Activated CD4-positive, alpha-beta memory T cell treated with anti-CD3 and anti-CD28 coated beads, Interleukin-2, amount 10 ng/mL, durations not matched to agents 7 days and 5 days (primary cell): ENCODE measurements around the gene TUFM. TPM values are rescaled to one million over a fixed set of nuclear protein-coding genes. Genes with fewer than 3 reads are reported as not detected.

Experiments
- CTCF ChIA-PET: fragments of 350-600 bp; sonication (Branson Sonifier 250); formaldehyde crosslinking; loops from one replicate; lab custom pipeline; 2021; ENCODE audit warnings: antibody characterized with exemption, inconsistent platforms; lab: Charles Lee
- POLR2A ChIA-PET: fragments of 350-600 bp; sonication (Branson Sonifier 250); formaldehyde crosslinking; loops from one replicate; lab custom pipeline; 2021; ENCODE audit warnings: antibody characterized with exemption; lab: Charles Lee
- DNase-seq: peaks from one replicate; pipeline ENCODE4 v3.0.0-alpha.2; 2020
- H3K27ac Mint-ChIP-seq: one replicate; pipeline ENCODE4 v1.8.0; 2021; ENCODE audit warnings: mild to moderate bottlenecking, mixed read lengths
- H3K27me3 Mint-ChIP-seq: one replicate; pipeline ENCODE4 v1.8.0; 2021; ENCODE audit warnings: mixed read lengths
- H3K36me3 Mint-ChIP-seq: one replicate; pipeline ENCODE4 v1.8.0; 2021; ENCODE audit warnings: low read depth, mixed read lengths
- H3K4me1 Mint-ChIP-seq: one replicate; pipeline ENCODE4 v1.8.0; 2021; ENCODE audit warnings: mixed read lengths
- H3K4me3 Mint-ChIP-seq: one replicate; pipeline ENCODE4 v1.8.0; 2021; ENCODE audit warnings: mild to moderate bottlenecking, mixed read lengths
- H3K9me3 Mint-ChIP-seq: one replicate; pipeline ENCODE4 v1.8.0; 2021; ENCODE audit warnings: mixed read lengths
- total RNA-seq, 2 experiments: library from RNA; stranded (reverse); gene quantifications; one replicate each; pipeline ENCODE4 v1.2.3, GENCODE V29; 2021

TUFM gene
- total RNA-seq, 2 experiments from 2014 or later: 107 TPM

DNA sequence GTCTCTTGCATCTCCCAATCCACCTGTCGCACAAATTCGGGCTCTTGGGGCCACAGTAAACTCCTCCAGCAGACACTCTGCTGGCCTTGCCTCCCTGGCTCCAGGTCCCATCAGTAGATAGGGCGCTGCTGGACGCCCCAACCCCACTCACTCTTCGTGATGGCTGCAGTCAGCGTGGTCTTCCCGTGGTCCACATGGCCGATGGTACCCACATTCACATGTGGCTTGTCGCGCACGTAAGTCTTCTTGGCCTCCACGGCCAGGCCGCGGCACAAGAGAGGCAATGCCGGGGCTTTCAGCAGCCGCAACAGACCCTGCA, 428 bp downstream of the TUFM start:
- Mint-ChIP-seq H3K27ac (peak overlapping the region; percentile 91), H3K36me3 (peaks cover 39% of the 10 kb centered on the region), H3K9me3 (no peaks in the 10 kb centered on the region), H3K27me3 (no peaks in the 10 kb centered on the region), H3K4me1 (peaks cover 32% of the 10 kb centered on the region), H3K4me3 (peak overlapping the region; percentile 94)
- DNase-seq: no peak
- ChIA-PET CTCF (interaction anchor here (1.0 to 4.7 kb wide), 3 partner anchors 18 to 99 kb away, joined by 4 to 45 read pairs (median 11); partner anchors contain the start of gene SH2B1), POLR2A (interaction anchor here (1.0 to 9.8 kb wide), 12 partner anchors 8 to 1116 kb away, joined by 3 to 136 read pairs (median 6); partner anchors contain the start of genes ATXN2L, LAT, SH2B1 and SPNS1)

DNA sequence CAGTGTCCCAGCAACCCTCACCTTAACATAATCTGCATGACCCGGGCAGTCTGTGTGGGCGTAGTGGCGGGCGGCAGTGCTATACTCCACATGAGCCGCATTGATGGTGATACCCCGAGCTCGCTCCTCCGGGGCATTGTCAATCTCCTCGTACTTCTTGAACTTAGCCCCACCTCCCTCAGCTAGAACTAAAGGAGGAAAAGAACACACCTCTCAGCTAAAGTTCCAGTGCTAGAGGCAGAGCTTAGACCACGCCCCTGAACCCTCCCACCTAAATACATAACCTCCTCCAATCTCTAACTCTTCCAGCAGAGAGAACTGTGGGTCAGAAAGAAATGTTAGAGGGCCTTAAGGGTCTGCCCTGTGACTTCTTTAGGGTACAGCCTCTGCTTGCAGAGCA, 855 bp downstream of the TUFM start:
- POLR2A ChIA-PET: interaction anchor here (0.9 to 9.8 kb wide), 9 partner anchors 11 to 141 kb away, joined by 3 to 136 read pairs (median 6); partner anchors contain the start of genes ATXN2L and SH2B1
- no peaks in the 10 kb centered on the region for H3K27me3 Mint-ChIP-seq

DNA sequence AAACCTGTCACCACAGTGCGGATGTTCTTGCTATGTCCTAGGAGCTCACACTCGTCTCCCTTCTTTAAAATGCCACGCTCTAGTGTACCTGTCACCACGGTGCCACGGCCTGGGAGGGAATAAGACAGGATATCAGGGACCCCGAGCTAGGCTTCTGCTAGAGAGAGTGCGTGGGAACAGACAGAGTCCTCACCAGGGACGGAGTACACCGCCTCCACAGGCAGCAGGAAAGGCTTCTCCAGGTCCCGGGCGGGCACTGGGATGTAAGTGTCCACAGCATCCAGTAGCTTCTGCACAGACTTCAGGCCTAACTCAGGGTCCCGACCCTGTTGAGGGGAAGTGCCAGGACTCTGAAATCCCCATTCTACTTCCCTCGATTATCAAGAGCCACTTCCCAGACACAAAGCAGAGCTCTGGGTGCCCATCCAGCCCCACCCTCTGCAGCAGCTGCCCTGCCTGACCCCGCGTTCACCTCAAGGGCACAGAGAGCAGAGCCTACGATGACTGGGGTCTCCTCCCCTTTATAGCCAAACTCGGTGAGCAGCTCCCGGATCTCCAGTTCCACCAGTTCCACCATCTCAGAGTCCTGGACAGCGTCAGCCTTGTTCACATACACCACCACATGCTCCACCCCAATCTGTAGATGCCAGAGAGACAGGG, 1.8 kb downstream of the TUFM start:
- no peaks in the 10 kb centered on the region for H3K27me3 Mint-ChIP-seq
- H3K27ac Mint-ChIP-seq: peak overlapping the region; percentile 91
- ChIA-PET CTCF (interaction anchor here (0.9 to 4.7 kb wide), 3 partner anchors 19 to 101 kb away, joined by 3 to 45 read pairs (median 4); partner anchors contain the start of gene SH2B1), POLR2A (interaction anchor here (0.9 to 9.8 kb wide), 6 partner anchors 12 to 35 kb away, joined by 3 to 136 read pairs (median 26); partner anchors contain the start of genes ATXN2L and SH2B1)
- H3K4me1 Mint-ChIP-seq: peaks cover 32% of the 10 kb centered on the region
- H3K36me3 Mint-ChIP-seq: peaks cover 42% of the 10 kb centered on the region
- H3K4me3 Mint-ChIP-seq: peak overlapping the region; percentile 94
- no peaks in the 10 kb centered on the region for H3K9me3 Mint-ChIP-seq
- no peak for DNase-seq

More for the DNA sequence above, 855 bp downstream of the TUFM start:
- H3K4me3 Mint-ChIP-seq: peak overlapping the region; percentile 94
- CTCF ChIA-PET: interaction anchor here (0.9 to 4.7 kb wide), 4 partner anchors 18 to 100 kb away, joined by 3 to 45 read pairs (median 8); partner anchors contain the start of gene SH2B1
- peaks cover 32% of the 10 kb centered on the region for H3K4me1 Mint-ChIP-seq
- H3K9me3 Mint-ChIP-seq: no peaks in the 10 kb centered on the region
- peak overlapping the region; percentile 91 for H3K27ac Mint-ChIP-seq
- peak; percentile 44 for DNase-seq
- peaks cover 39% of the 10 kb centered on the region for H3K36me3 Mint-ChIP-seq

DNA sequence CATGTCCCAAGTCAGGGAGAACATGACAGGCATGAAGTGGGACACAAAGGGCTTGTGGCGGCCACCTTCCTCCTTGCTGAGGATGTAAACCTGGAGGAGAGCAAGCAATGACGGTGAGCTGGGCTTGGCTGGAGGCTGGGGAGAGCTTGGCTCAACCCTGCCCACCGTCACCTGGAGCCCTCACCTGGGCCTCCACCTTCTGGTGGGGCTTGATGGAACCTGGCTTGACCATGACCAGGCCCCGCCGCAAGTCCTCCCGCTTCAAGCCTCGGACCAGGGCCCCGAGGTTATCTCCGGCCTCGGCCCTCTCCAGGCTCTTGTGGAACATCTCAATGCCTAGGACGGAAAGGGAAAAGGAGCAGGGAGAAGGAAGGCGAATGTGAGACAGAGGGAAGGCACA, 2.4 kb downstream of the TUFM start:
- Mint-ChIP-seq H3K4me3 (no peak overlapping the region), H3K27me3 (no peaks in the 10 kb centered on the region), H3K4me1 (peaks cover 30% of the 10 kb centered on the region), H3K27ac (no peak overlapping the region), H3K9me3 (no peaks in the 10 kb centered on the region), H3K36me3 (peaks cover 42% of the 10 kb centered on the region)
- ChIA-PET POLR2A (interaction anchor here (4.8 to 9.8 kb wide), 3 partner anchors 13 to 21 kb away, joined by 38 to 136 read pairs (median 77); partner anchors contain the start of genes ATXN2L and SH2B1), CTCF (interaction anchor here (4.7 kb wide), 1 partner anchor 19 kb away, joined by 45 read pairs; the partner anchor contains the start of gene SH2B1)
- DNase-seq: no peak

DNA sequence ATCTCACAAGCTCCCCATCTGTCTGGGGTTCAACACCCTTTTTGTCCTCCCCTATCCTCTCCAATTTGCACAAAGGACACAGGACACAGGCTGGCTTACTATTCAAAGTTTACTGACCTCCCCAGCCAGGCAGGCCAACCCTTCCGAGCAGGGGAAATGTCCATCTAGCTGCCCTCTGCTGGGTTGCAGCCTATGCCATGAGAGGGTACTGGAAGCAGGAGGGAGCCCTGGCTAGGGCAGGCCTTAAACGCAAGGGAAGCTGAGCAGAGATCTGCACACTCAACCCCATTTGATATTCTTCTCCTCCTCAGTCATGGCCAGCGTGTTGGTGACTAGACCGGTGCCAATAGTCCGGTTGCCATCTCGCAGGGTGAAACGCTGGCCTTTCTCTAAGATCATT, 3.5 kb downstream of the TUFM start:
- no peaks in the 10 kb centered on the region for H3K27me3 Mint-ChIP-seq
- H3K9me3 Mint-ChIP-seq: no peaks in the 10 kb centered on the region
- peaks cover 51% of the 10 kb centered on the region for H3K36me3 Mint-ChIP-seq
- POLR2A ChIA-PET: interaction anchor here (1.6 to 9.8 kb wide), 4 partner anchors 15 to 37 kb away, joined by 4 to 136 read pairs (median 7); partner anchors contain the start of genes ATXN2L and SH2B1
- CTCF ChIA-PET: interaction anchor here (1.1 kb wide), 1 partner anchor 102 kb away, joined by 3 read pairs; no protein-coding TSS in a partner anchor
- no peak overlapping the region for H3K27ac Mint-ChIP-seq
- no peak for DNase-seq
- no peak overlapping the region for H3K4me3 Mint-ChIP-seq
- H3K4me1 Mint-ChIP-seq: peaks cover 29% of the 10 kb centered on the region

DNA sequence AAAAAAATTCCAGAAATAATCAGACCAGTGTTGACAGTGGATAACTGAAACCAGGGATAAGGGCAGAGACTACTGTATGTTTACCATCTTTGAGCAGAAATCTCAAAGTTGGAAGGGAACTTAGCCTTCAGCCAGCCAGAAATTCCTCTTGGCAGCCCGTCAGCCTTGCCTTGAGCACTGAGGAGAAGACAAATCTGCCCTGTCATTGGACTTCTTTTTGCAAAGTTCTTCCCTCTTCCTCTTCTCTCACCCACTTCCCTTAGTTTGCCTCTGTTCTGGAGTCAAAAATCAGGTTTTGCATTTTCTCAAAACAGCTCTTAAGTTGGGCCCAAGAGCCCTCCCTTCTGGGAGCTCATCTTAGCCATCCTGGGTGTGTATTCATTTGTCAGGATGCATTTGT, 6.2 kb downstream of the TUFM start:
- Mint-ChIP-seq H3K27ac (peak overlapping the region; percentile 0), H3K27me3 (no peaks in the 10 kb centered on the region), H3K9me3 (no peaks in the 10 kb centered on the region), H3K4me1 (peaks cover 8% of the 10 kb centered on the region), H3K36me3 (peaks cover 65% of the 10 kb centered on the region), H3K4me3 (no peak overlapping the region)
- DNase-seq: no peak
- ChIA-PET POLR2A (interaction anchor here (1.1 to 1.5 kb wide), 2 partner anchors 8 to 12 kb away, joined by 3 to 5 read pairs; no protein-coding TSS in a partner anchor), CTCF (interaction anchor here (0.7 kb wide), 1 partner anchor 14 kb away, joined by 3 read pairs; no protein-coding TSS in a partner anchor)

DNA sequence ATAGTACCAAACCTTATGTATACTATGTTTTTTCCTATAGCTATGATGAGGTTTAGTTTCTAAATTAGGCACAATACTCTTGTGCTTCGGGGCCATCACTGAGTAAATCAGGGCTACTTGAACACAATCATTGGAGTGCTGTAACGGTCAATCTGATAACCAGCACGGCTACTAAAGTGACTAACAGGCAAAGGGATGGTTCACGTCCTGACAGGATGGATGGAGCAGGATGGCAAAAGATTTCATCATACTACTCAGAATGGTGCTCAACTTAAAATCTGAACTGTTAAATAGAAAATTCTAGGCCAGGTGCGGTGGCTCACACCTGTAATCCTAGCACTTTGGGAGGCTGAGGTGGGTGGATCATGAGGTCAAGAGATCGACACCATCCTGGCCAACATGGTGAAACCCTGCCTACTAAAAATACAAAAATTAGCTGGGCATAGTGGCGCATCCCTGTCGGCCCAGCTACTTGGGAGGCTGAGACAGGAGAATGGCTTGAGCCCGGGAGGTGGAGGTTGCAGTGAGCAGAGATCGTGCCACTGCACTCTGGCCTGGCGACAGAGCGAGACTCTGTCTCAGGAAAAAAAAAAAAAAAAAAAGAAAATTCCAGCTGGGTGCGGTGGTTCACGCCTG, 7.0 kb downstream of the TUFM start:
- no peaks in the 10 kb centered on the region for H3K27me3 Mint-ChIP-seq
- POLR2A ChIA-PET: interaction anchor here (1.1 to 4.4 kb wide), 2 partner anchors 11 to 17 kb away, joined by 5 to 28 read pairs; partner anchors contain the start of gene ATXN2L
- H3K27ac Mint-ChIP-seq: no peak overlapping the region

DNA sequence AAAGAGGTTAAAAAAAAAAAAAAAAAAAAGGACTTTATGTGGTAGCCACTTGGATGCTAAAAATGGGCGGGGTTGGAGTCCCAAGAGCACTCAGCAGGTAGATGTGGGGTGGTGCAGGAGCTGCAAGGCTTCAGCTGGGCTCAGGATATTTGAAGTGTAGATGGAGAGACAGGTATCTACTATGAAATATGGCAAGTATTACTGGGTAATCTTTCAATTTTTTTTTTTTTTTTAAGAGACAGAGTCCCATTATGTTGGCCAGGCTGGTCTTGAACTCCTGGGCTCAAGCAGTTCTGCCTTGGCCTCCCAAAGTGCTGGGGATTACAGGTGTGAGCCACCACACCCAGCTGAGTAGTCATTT, 7.6 kb downstream of the TUFM start:
- Mint-ChIP-seq H3K27me3 (no peaks in the 10 kb centered on the region), H3K4me1 (no peaks in the 10 kb centered on the region), H3K9me3 (no peaks in the 10 kb centered on the region), H3K4me3 (no peak overlapping the region), H3K36me3 (peaks cover 69% of the 10 kb centered on the region), H3K27ac (no peak overlapping the region)
- DNase-seq: no peak
- ChIA-PET CTCF (interaction anchor here (1.2 kb wide), 1 partner anchor 107 kb away, joined by 3 read pairs; no protein-coding TSS in a partner anchor), POLR2A (interaction anchor here (0.7 to 4.4 kb wide), 3 partner anchors 9 to 16 kb away, joined by 3 to 28 read pairs (median 14); partner anchors contain the start of genes ATXN2L and TUFM)

More for the DNA sequence above, 7.0 kb downstream of the TUFM start:
- Mint-ChIP-seq H3K9me3 (no peaks in the 10 kb centered on the region), H3K36me3 (peaks cover 67% of the 10 kb centered on the region), H3K4me3 (no peak overlapping the region), H3K4me1 (no peaks in the 10 kb centered on the region)
- no peak for DNase-seq
- CTCF ChIA-PET: interaction anchor here (1.2 kb wide), 1 partner anchor 106 kb away, joined by 3 read pairs; no protein-coding TSS in a partner anchor

DNA sequence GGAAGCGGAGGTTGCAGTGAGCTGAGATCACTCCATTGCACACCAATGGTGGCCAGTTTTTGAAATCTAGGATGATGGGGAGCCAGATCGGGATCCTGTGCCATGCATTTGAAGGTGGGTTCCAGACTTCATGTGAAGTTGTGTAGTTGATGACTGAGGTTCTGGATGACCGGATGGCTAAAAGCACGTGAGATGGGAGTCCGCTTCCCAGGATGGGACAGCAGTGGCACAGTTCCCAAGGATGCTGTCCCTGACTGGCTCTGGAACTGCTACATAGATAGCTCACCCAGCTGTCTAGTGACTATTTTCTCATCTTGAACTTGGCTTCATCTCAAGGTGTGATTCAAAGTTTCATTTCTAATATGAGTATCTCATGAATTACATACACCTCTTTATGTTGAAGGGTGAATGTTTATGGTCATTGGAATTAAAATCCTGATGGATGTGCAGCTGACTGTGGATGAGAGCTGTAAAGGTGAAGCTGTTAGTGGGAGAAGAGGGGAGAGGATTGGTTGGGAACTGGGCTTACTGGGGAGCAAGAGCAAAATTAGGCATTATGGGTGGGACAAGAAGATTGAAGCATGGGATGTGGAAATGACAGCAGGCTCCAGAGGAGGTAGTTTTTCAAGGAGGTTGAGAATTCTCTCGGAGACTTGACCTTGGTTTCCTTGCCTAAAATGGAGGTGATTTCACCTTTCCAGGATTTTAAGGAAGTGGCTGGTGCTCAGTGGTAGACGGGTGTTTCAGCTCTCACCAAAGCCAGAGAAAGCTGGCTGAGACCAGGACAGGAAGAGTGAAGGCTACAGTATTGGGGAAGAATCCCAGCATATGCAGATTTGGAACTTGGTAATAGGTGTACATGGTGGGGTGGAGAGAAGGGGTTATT, 8.2 kb downstream of the TUFM start:
- H3K4me1 Mint-ChIP-seq: no peaks in the 10 kb centered on the region
- no peaks in the 10 kb centered on the region for H3K9me3 Mint-ChIP-seq
- CTCF ChIA-PET: interaction anchor here (1.2 kb wide), 1 partner anchor 107 kb away, joined by 3 read pairs; no protein-coding TSS in a partner anchor
- H3K36me3 Mint-ChIP-seq: peaks cover 69% of the 10 kb centered on the region
- H3K27ac Mint-ChIP-seq: peak overlapping the region; percentile 38
- POLR2A ChIA-PET: interaction anchor here (0.7 to 4.4 kb wide), 4 partner anchors 9 to 16 kb away, joined by 3 to 28 read pairs (median 10); partner anchors contain the start of genes ATXN2L and TUFM
- no peak for DNase-seq
- H3K4me3 Mint-ChIP-seq: no peak overlapping the region
- H3K27me3 Mint-ChIP-seq: no peaks in the 10 kb centered on the region

DNA sequence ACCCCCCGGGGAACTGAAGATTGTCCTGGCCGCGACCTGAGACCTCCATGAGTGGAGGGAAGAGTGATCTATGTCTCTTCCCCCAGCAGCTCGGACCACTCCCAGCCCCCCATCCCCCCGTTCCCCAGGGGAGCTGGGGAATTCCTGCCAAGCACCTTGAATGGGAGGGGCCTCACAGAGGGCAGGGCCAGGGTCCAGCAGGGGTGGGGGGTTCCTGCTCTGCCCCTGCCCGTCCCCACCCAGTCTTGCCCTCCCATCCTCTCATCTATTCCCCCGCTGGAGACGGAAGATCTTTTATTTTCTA, 9.4 kb downstream of the TUFM start:
- Mint-ChIP-seq H3K27me3 (no peaks in the 10 kb centered on the region), H3K4me1 (peaks cover 3% of the 10 kb centered on the region), H3K9me3 (no peaks in the 10 kb centered on the region), H3K27ac (no peak overlapping the region), H3K36me3 (peaks cover 68% of the 10 kb centered on the region), H3K4me3 (no peak overlapping the region)
- POLR2A ChIA-PET: interaction anchor here (1.2 to 4.4 kb wide), 3 partner anchors 10 to 28 kb away, joined by 5 to 28 read pairs (median 14); partner anchors contain the start of genes ATXN2L and TUFM
- CTCF ChIA-PET: no interaction called here
- DNase-seq: no peak

DNA sequence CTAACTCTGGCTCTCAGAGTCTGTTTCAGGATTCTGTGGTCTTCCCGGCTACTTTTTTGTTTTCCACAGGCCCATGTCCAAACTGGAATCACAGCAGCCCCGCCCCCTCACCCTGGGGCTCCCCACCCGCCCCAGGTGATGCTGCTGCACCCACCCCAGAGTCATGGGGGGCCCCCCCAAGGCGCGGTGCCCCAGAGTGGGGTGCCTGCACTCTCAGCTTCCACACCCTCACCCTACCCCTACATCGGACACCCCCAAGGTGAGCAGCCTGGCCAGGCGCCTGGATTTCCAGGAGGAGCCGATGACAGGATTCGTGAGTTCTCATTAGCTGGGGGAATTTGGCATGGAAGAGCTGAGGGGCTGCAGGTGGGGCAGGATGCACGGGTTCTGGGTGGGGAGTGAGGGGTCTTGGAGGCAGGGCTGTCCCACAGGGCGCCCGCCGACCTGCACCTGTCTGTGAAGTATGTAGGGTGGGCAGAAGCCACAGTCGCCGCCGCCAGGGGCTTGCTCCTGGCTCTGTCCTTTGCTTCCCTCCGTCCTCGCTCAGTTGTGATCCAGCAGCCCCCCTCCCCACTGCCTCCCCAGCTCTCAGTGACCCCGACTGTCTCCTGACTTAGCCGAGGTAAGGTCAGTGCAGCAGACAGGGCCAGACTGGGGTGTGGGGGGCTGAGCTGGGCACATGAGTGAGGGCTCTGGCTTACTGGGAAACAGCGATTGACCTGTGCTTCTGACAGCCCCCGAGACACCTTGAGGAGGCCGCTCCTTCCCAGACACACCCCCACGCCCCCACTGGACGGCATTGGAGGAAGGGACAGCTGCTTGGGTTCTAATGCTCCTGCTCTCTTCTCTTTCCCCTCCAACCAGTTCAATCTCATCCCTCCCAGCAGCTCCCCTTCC, 10.0 kb downstream of the TUFM start:
- no peaks in the 10 kb centered on the region for H3K9me3 Mint-ChIP-seq
- CTCF ChIA-PET: no interaction called here
- H3K4me1 Mint-ChIP-seq: peaks cover 3% of the 10 kb centered on the region
- H3K27ac Mint-ChIP-seq: no peak overlapping the region
- H3K4me3 Mint-ChIP-seq: no peak overlapping the region
- POLR2A ChIA-PET: interaction anchor here (1.1 to 4.4 kb wide), 4 partner anchors 9 to 28 kb away, joined by 4 to 28 read pairs (median 10); partner anchors contain the start of genes ATXN2L and TUFM
- H3K27me3 Mint-ChIP-seq: no peaks in the 10 kb centered on the region
- H3K36me3 Mint-ChIP-seq: peaks cover 69% of the 10 kb centered on the region
- no peak for DNase-seq
